Erythroblast (primary cell): Measurements from ENCODE around the gene EIF4G2.

ENCODE experiments used
- GATA1 ChIP-seq: IDR thresholded peaks from 2 replicates; pipeline ENCODE4 v1.6.1; 2011; ENCODE audit warnings: low read depth, mild to moderate bottlenecking, control low read depth, low read length, moderate library complexity
- POLR2A ChIP-seq: IDR thresholded peaks from 2 replicates; pipeline ENCODE4 v1.6.1; 2011; ENCODE audit warnings: mild to moderate bottlenecking, low read length

- no peak for TF ChIP-seq POLR2A
- TF ChIP-seq GATA1: no peak
Measured at GRCh38 chr11:10762185-10762584, 46.5 kb downstream of the EIF4G2 start.
